Measurements from ENCODE around the gene GET4.

GET4 gene

DNA sequence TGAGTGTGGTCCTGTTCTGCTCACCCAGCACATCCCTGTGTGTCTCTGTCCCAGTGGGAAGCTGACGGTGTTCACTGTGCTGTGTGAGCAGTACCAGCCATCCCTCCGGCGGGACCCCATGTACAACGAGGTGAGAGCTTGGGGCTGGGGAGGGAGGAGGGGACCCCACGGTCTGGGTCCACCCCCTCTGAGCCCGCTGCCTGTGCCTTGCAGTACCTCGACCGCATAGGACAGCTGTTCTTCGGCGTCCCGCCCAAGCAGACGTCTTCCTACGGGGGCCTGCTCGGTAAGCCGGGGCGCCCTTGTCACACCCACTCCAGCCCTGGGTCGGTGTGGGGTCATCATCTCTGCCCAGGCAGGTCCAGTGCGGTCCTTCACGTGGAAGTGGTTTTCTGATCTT is 17.3 kb downstream of the GET4 start:
- no peaks in the 10 kb centered on the region for H3F3A ChIP-seq (ENCODE audit: insufficient read depth, low read length)
- H3K27me3 ChIP-seq (ENCODE audit: insufficient read depth, low read length) = no peaks in the 10 kb centered on the region
- no peaks in the 10 kb centered on the region for H4K20me1 ChIP-seq (ENCODE audit: insufficient read depth, low read length)
- H3K36me3 ChIP-seq (ENCODE audit: insufficient read depth, low read length) = peaks cover 64% of the 10 kb centered on the region
- no peak overlapping the region for H3K4me3 ChIP-seq (ENCODE audit: low read depth, low read length, poor library complexity, severe bottlenecking)
- no peaks in the 10 kb centered on the region for H3K9me3 ChIP-seq (ENCODE audit: low read length)
- no peak overlapping the region for H3K27ac ChIP-seq (ENCODE audit: low read depth, low read length, poor library complexity, severe bottlenecking)
- H3K4me1 ChIP-seq (ENCODE audit: insufficient read depth, low read length, severe bottlenecking) = no peaks in the 10 kb centered on the region
- H3K9me2 ChIP-seq (ENCODE audit: low read depth, low read length) = no peaks in the 10 kb centered on the region
- no peaks in the 10 kb centered on the region for H3K79me2 ChIP-seq (ENCODE audit: insufficient read depth, low read length)
- TF ChIP-seq, protein P1, sequence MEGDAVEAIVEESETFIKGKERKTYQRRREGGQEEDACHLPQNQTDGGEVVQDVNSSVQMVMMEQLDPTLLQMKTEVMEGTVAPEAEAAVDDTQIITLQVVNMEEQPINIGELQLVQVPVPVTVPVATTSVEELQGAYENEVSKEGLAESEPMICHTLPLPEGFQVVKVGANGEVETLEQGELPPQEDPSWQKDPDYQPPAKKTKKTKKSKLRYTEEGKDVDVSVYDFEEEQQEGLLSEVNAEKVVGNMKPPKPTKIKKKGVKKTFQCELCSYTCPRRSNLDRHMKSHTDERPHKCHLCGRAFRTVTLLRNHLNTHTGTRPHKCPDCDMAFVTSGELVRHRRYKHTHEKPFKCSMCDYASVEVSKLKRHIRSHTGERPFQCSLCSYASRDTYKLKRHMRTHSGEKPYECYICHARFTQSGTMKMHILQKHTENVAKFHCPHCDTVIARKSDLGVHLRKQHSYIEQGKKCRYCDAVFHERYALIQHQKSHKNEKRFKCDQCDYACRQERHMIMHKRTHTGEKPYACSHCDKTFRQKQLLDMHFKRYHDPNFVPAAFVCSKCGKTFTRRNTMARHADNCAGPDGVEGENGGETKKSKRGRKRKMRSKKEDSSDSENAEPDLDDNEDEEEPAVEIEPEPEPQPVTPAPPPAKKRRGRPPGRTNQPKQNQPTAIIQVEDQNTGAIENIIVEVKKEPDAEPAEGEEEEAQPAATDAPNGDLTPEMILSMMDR (IDR thresholded peaks at IDR 0.05; ENCODE audit: low read length) = no peak
- TF ChIP-seq EZH2 (IDR thresholded peaks at IDR 0.05; ENCODE audit: borderline replicate concordance, low read length) = no peak
- no peak overlapping the region for H3K9ac ChIP-seq (ENCODE audit: low read length)
- no peak overlapping the region for H3K4me2 ChIP-seq (ENCODE audit: low read length)
- H2AFZ ChIP-seq (ENCODE audit: low read length) = no peak overlapping the region

- no peak overlapping the region for H3K9ac ChIP-seq (ENCODE audit: low read length)
- no peaks in the 10 kb centered on the region for H3K4me1 ChIP-seq (ENCODE audit: insufficient read depth, low read length, severe bottlenecking)
- H3K9me2 ChIP-seq (ENCODE audit: low read depth, low read length) = no peaks in the 10 kb centered on the region
- no peak overlapping the region for H3K27ac ChIP-seq (ENCODE audit: low read depth, low read length, poor library complexity, severe bottlenecking)
- no peak overlapping the region for H2AFZ ChIP-seq (ENCODE audit: low read length)
- no peak overlapping the region for H3K4me2 ChIP-seq (ENCODE audit: low read length)
- no peaks in the 10 kb centered on the region for H3K27me3 ChIP-seq (ENCODE audit: insufficient read depth, low read length)
- no peaks in the 10 kb centered on the region for H3F3A ChIP-seq (ENCODE audit: insufficient read depth, low read length)
- peaks cover 64% of the 10 kb centered on the region for H3K36me3 ChIP-seq (ENCODE audit: insufficient read depth, low read length)
- TF ChIP-seq, protein P1 (IDR thresholded peaks at IDR 0.05; ENCODE audit: low read length) = no peak
- no peak for TF ChIP-seq EZH2 (IDR thresholded peaks at IDR 0.05; ENCODE audit: borderline replicate concordance, low read length)
- no peaks in the 10 kb centered on the region for H4K20me1 ChIP-seq (ENCODE audit: insufficient read depth, low read length)
- no peaks in the 10 kb centered on the region for H3K9me3 ChIP-seq (ENCODE audit: low read length)
- H3K79me2 ChIP-seq (ENCODE audit: insufficient read depth, low read length) = no peaks in the 10 kb centered on the region
- H3K4me3 ChIP-seq (ENCODE audit: low read depth, low read length, poor library complexity, severe bottlenecking) = no peak overlapping the region
Observed at GRCh38 chr7:894164-894867, 18.0 kb downstream of the GET4 start.

DNA sequence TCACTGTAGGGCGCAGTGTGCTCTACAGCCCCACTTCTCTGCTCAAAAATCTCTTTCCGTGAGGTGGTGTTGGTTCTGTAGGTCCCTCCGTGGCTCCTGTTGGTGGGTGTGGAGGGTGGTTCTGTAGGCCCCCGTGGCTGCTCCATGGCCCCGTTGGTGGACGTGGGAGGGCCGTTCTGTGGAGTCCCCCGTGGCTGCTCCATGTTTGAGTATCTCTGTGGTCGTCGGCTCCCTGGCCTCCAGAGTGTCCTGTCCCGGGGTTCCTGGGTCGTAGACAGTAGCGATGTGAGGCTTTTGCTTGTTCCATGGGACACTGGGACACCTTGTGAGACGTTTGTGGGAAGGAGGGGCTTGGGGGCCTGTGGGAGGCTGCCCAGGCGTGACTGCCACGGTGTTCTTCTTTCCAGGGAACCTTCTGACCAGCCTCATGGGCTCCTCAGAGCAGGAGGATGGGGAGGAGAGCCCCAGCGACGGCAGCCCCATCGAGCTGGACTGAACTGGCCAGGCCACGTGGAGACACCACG is 18.6 kb downstream of the GET4 start:
- Histone ChIP-seq H3K36me3 (ENCODE audit: insufficient read depth, low read length) (peaks cover 64% of the 10 kb centered on the region), H3K9ac (ENCODE audit: low read length) (no peak overlapping the region), H4K20me1 (ENCODE audit: insufficient read depth, low read length) (no peaks in the 10 kb centered on the region)

More for the DNA sequence above, 18.6 kb downstream of the GET4 start:
- no peak overlapping the region for H3K27ac ChIP-seq (ENCODE audit: low read depth, low read length, poor library complexity, severe bottlenecking)
- H3K79me2 ChIP-seq (ENCODE audit: insufficient read depth, low read length) = no peaks in the 10 kb centered on the region
- H3K27me3 ChIP-seq (ENCODE audit: insufficient read depth, low read length) = no peaks in the 10 kb centered on the region
- H3K4me1 ChIP-seq (ENCODE audit: insufficient read depth, low read length, severe bottlenecking) = no peaks in the 10 kb centered on the region
- H3F3A ChIP-seq (ENCODE audit: insufficient read depth, low read length) = no peaks in the 10 kb centered on the region
- no peak for TF ChIP-seq EZH2 (IDR thresholded peaks at IDR 0.05; ENCODE audit: borderline replicate concordance, low read length)
- TF ChIP-seq, protein P1 (IDR thresholded peaks at IDR 0.05; ENCODE audit: low read length) = no peak
- no peaks in the 10 kb centered on the region for H3K9me3 ChIP-seq (ENCODE audit: low read length)
- H2AFZ ChIP-seq (ENCODE audit: low read length) = no peak overlapping the region
- H3K9me2 ChIP-seq (ENCODE audit: low read depth, low read length) = no peaks in the 10 kb centered on the region
- no peak overlapping the region for H3K4me3 ChIP-seq (ENCODE audit: low read depth, low read length, poor library complexity, severe bottlenecking)
- no peak overlapping the region for H3K4me2 ChIP-seq (ENCODE audit: low read length)

Measured in OCI-LY1 (cell line).